Endometrial microvascular endothelial cells (primary cell): ENCODE measurements around the gene ARHGEF28. TPM values are rescaled to one million over a fixed set of nuclear protein-coding genes. Genes with fewer than 3 reads are reported as not detected.

Experiments
- in situ Hi-C: cut with HindIII; loops from 2 replicates; pipeline ENCODE4 v1.10.0; 2017; ENCODE audit warnings: low sequenced_read_pairs, low pct_unique_long_range_greater_than_20kb; ENCODE audit errors: inconsistent ontology term
- total RNA-seq: library from RNA; depleted of rRNA; stranded (reverse); fragments of >200 nt; gene quantifications from one replicate; pipeline ENCODE4 v1.2.3, GENCODE V29; 2015; ENCODE audit errors: inconsistent ontology term

Gene ARHGEF28
- total RNA-seq, 1 donor from 2014 or later, result 42.9 TPM

GRCh38 chr5:73950441-73950873, 324.5 kb downstream of the ARHGEF28 start:
- in situ Hi-C loops, result no loop called here

- in situ Hi-C loops, result no loop called here
These were observed 325.0 kb downstream of the ARHGEF28 start for GRCh38 chr5:73950912-73951430.

- in situ Hi-C loops, result no loop called here
These were observed 326.9 kb downstream of the ARHGEF28 start for GRCh38 chr5:73952872-73953271.

- in situ Hi-C loops, result no loop called here
These were observed 328.4 kb downstream of the ARHGEF28 start for GRCh38 chr5:73954381-73954780.

- in situ Hi-C loops, result no loop called here
These were observed 329.4 kb downstream of the ARHGEF28 start for GRCh38 chr5:73955271-73955846.

GRCh38 chr5:73957397-73958001, 331.5 kb downstream of the ARHGEF28 start:
- in situ Hi-C loops, result no loop called here

GRCh38 chr5:73958037-73958436, 332.0 kb downstream of the ARHGEF28 start:
- in situ Hi-C loops, result no loop called here

GRCh38 chr5:73960023-73960422, 334.0 kb downstream of the ARHGEF28 start:
- in situ Hi-C loops, result no loop called here

- in situ Hi-C loops, result no loop called here
These were observed 334.4 kb downstream of the ARHGEF28 start for GRCh38 chr5:73960426-73960825.

GRCh38 chr5:73962801-73963425, 336.9 kb downstream of the ARHGEF28 start:
- in situ Hi-C loops, result no loop called here

GRCh38 chr5:73964352-73964865, 338.4 kb downstream of the ARHGEF28 start:
- in situ Hi-C loops, result no loop called here

- in situ Hi-C loops, result no loop called here
These were observed 340.5 kb downstream of the ARHGEF28 start for GRCh38 chr5:73966451-73966850.

GRCh38 chr5:73967347-73967746, 341.4 kb downstream of the ARHGEF28 start:
- in situ Hi-C loops, result no loop called here

- in situ Hi-C loops, result no loop called here
These were observed 342.2 kb downstream of the ARHGEF28 start for GRCh38 chr5:73968246-73968645.

- in situ Hi-C loops, result no loop called here
These were observed 342.7 kb downstream of the ARHGEF28 start for GRCh38 chr5:73968729-73969128.

GRCh38 chr5:73969195-73970036, 343.4 kb downstream of the ARHGEF28 start:
- in situ Hi-C loops, result no loop called here

- in situ Hi-C loops, result no loop called here
These were observed 345.3 kb downstream of the ARHGEF28 start for GRCh38 chr5:73971326-73971725.

- in situ Hi-C loops, result no loop called here
These were observed 347.1 kb downstream of the ARHGEF28 start for GRCh38 chr5:73973135-73973534.

GRCh38 chr5:73974871-73975360, 348.9 kb downstream of the ARHGEF28 start:
- in situ Hi-C loops, result no loop called here
